Nephron progenitor cell (in vitro differentiated cells): ENCODE measurements around the gene CPA1.

Source experiments
- DNase-seq: peaks from one replicate; pipeline ENCODE4 v3.0.0; 2021
- H3K27ac Mint-ChIP-seq: 2 replicates; pipeline ENCODE4 v1.8.0; 2021; ENCODE audit warnings: mild to moderate bottlenecking, moderate library complexity, mixed read lengths
- H3K27me3 Mint-ChIP-seq: 2 replicates; pipeline ENCODE4 v1.8.0; 2021; ENCODE audit warnings: mild to moderate bottlenecking, low read depth, mixed read lengths; ENCODE audit not compliant: poor library complexity
- H3K36me3 Mint-ChIP-seq: 2 replicates; pipeline ENCODE4 v1.8.0; 2021; ENCODE audit warnings: low read depth, mixed read lengths
- H3K4me1 Mint-ChIP-seq: 2 replicates; pipeline ENCODE4 v1.8.0; 2021; ENCODE audit warnings: mixed read lengths
- H3K4me3 Mint-ChIP-seq: 2 replicates; pipeline ENCODE4 v1.8.0; 2021; ENCODE audit warnings: mild to moderate bottlenecking, moderate library complexity, mixed read lengths
- H3K9me3 Mint-ChIP-seq: 2 replicates; pipeline ENCODE4 v1.8.0; 2021; ENCODE audit warnings: mild to moderate bottlenecking, moderate library complexity, mixed read lengths
- CTCF ChIP-seq: fragments of 200-600 bp; sonication (generic); IDR thresholded peaks from 2 replicates; pipeline ENCODE4 v1.5.0; 2021; ENCODE audit warnings: antibody characterized with exemption

CPA1 gene

GRCh38 chr7:130359276-130359857 lies 20.9 kb upstream of the CPA1 start:
- Mint-ChIP-seq H3K9me3 (peaks cover 34% of the 10 kb centered on the region), H3K27ac (no peak overlapping the region), H3K27me3 (no peaks in the 10 kb centered on the region), H3K36me3 (peaks cover 17% of the 10 kb centered on the region), H3K4me3 (no peak overlapping the region), H3K4me1 (peaks cover 53% of the 10 kb centered on the region)
- DNase-seq: no peak
- TF ChIP-seq CTCF: no peak

GRCh38 chr7:130360518-130360917 lies 19.8 kb upstream of the CPA1 start:
- H3K4me3 Mint-ChIP-seq: no peak overlapping the region

GRCh38 chr7:130361681-130362080 lies 18.6 kb upstream of the CPA1 start:
- Mint-ChIP-seq H3K36me3 (peaks cover 17% of the 10 kb centered on the region), H3K27ac (no peak overlapping the region), H3K9me3 (peaks cover 34% of the 10 kb centered on the region), H3K27me3 (no peaks in the 10 kb centered on the region), H3K4me3 (no peak overlapping the region), H3K4me1 (peaks cover 53% of the 10 kb centered on the region)
- DNase-seq: no peak
- no peak for TF ChIP-seq CTCF

More at GRCh38 chr7:130360518-130360917, 19.8 kb upstream of the CPA1 start:
- TF ChIP-seq CTCF: no peak
- Mint-ChIP-seq H3K27ac (no peak overlapping the region), H3K9me3 (peaks cover 34% of the 10 kb centered on the region), H3K36me3 (peaks cover 17% of the 10 kb centered on the region), H3K27me3 (no peaks in the 10 kb centered on the region), H3K4me1 (peaks cover 53% of the 10 kb centered on the region)
- DNase-seq: no peak

GRCh38 chr7:130362251-130362816 lies 18.0 kb upstream of the CPA1 start:
- Mint-ChIP-seq H3K4me3 (no peak overlapping the region), H3K4me1 (peaks cover 53% of the 10 kb centered on the region), H3K27me3 (no peaks in the 10 kb centered on the region), H3K36me3 (peaks cover 17% of the 10 kb centered on the region), H3K9me3 (peaks cover 34% of the 10 kb centered on the region), H3K27ac (no peak overlapping the region)
- no peak for DNase-seq
- TF ChIP-seq CTCF: no peak

GRCh38 chr7:130363026-130363847 lies 17.1 kb upstream of the CPA1 start:
- peaks cover 17% of the 10 kb centered on the region for H3K36me3 Mint-ChIP-seq
- H3K4me1 Mint-ChIP-seq: peaks cover 52% of the 10 kb centered on the region
- H3K27me3 Mint-ChIP-seq: no peaks in the 10 kb centered on the region
- TF ChIP-seq CTCF: no peak
- no peak overlapping the region for H3K4me3 Mint-ChIP-seq
- H3K27ac Mint-ChIP-seq: peak overlapping the region; percentile 39
- H3K9me3 Mint-ChIP-seq: peaks cover 32% of the 10 kb centered on the region
- DNase-seq: no peak
